Bronchial epithelial cell (primary cell): ENCODE data around the gene MAP3K9. TPM values are rescaled to one million over a fixed set of nuclear protein-coding genes. Genes with fewer than 3 reads are reported as not detected.

Experiments used
- DNase-seq: peaks from one replicate; pipeline ENCODE4 v3.0.0-alpha.2; 2010; ENCODE audit warnings: low read depth
- FAIRE-seq: peaks from 2 replicates; lab custom pipeline; 2011; peaks lifted over from hg19 to GRCh38; lab: Jason Lieb, UNC
- H3K27me3 ChIP-seq: 2 replicates; pipeline ENCODE4 v1.5.1; 2011; ENCODE audit warnings: low read length; ENCODE audit not compliant: control insufficient read depth, insufficient read depth
- H3K36me3 ChIP-seq: 2 replicates; pipeline ENCODE4 v1.5.1; 2011; ENCODE audit warnings: low read length; ENCODE audit not compliant: control insufficient read depth, insufficient read depth
- H3K4me3 ChIP-seq: 2 replicates; pipeline ENCODE4 v1.5.1; 2011; ENCODE audit warnings: mild to moderate bottlenecking, low read depth, low read length, control low read depth
- total RNA-seq: library from RNA; depleted of rRNA; stranded (reverse); fragments of >200 nt; gene quantifications from 2 replicates; pipeline ENCODE4 v1.2.1, GENCODE V29; 2014
- TF ChIP-seq, protein P1 (sequence below): IDR thresholded peaks from 2 replicates; pipeline ENCODE4 v1.5.1; 2011; ENCODE audit warnings: mild to moderate bottlenecking, moderate library complexity, low read length, control low read depth, inconsistent platforms; ENCODE audit not compliant: insufficient read depth, severe bottlenecking

The MAP3K9 gene
- total RNA-seq, 1 donor from 2014 or later, result 11.6 TPM

DNA sequence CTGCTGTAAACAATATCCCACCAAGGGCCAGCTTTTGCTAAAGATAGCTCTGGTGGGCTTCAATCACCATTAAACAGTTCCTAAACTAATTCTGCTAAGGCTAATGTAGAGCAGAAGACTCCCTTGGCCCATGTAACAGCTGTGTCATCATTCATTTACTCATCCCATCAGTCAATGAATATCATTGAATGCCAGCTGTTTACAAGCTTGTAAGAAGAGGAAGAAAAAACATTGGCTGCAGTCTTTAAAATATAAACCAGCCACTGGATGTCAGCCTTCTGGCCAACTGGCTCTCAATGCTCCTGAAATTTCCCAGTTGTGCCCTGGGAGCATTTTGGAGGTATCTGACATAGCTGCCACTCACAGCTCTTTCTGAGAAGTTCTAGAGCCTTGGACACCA, 18.0 kb upstream of the MAP3K9 start:
- TF ChIP-seq, protein P1, sequence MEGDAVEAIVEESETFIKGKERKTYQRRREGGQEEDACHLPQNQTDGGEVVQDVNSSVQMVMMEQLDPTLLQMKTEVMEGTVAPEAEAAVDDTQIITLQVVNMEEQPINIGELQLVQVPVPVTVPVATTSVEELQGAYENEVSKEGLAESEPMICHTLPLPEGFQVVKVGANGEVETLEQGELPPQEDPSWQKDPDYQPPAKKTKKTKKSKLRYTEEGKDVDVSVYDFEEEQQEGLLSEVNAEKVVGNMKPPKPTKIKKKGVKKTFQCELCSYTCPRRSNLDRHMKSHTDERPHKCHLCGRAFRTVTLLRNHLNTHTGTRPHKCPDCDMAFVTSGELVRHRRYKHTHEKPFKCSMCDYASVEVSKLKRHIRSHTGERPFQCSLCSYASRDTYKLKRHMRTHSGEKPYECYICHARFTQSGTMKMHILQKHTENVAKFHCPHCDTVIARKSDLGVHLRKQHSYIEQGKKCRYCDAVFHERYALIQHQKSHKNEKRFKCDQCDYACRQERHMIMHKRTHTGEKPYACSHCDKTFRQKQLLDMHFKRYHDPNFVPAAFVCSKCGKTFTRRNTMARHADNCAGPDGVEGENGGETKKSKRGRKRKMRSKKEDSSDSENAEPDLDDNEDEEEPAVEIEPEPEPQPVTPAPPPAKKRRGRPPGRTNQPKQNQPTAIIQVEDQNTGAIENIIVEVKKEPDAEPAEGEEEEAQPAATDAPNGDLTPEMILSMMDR, result no peak
- H3K36me3 ChIP-seq, result no peaks in the 10 kb centered on the region
- H3K4me3 ChIP-seq, result no peak overlapping the region
- FAIRE-seq (no peak), DNase-seq (peak; percentile 44)
- H3K27me3 ChIP-seq, result no peaks in the 10 kb centered on the region

DNA sequence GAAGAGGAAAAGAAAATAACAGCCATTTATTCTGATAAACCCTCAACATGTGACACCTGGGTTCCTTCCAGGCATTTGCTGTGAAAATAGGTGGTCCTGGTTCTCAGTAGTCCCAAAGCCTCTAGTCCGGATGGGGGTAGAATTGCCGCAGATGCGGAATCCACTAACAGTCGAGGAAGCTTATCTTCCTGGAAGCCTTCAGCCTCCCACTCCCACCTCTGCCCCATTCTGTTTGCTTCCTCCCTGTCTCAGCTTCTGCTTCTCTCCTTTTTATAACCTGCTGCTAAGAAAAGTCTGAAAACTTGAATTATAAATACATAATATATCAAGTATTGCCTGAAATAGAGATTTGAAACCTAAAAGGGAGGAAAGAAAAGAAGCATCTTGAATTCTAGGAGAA, 14.0 kb upstream of the MAP3K9 start:
- Histone ChIP-seq H3K27me3 (no peaks in the 10 kb centered on the region), H3K4me3 (no peak overlapping the region), H3K36me3 (no peaks in the 10 kb centered on the region)
- TF ChIP-seq, protein P1, result no peak
- DNase-seq (no peak), FAIRE-seq (no peak)

DNA sequence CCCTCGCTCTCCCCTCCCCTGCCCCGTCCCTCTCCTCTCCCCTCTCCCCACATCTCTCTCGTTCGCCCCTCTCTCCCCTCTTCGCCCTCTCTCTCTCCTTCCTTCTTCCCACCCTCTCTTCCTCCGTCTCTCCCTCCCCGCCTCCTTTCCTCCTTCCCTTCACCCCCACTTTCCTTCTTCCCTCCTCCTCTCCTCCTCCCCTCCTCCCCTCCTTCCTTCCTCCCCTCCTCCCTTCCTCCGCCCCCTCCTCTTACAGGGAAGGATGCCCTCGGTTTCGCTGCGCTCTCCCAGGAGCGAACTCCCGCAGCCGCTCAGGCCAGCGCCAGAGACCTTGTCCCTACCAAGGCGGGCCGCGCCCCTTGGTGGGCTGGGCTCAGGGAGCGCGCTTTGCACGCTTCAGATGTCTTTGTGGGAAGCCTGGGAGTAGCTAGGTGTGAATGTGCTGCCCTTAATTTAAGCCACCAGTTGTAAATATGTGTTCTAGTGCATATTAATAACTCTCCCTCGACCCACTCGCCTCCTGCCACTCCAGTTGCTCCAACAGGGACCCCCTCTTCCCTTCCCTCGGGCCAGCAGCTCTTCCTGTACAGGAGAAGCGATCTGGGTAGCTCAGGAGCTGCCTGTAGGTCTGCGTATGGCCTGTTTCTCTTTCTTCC, 13.3 kb upstream of the MAP3K9 start:
- H3K27me3 ChIP-seq, result no peaks in the 10 kb centered on the region
- no peak for FAIRE-seq

DNA sequence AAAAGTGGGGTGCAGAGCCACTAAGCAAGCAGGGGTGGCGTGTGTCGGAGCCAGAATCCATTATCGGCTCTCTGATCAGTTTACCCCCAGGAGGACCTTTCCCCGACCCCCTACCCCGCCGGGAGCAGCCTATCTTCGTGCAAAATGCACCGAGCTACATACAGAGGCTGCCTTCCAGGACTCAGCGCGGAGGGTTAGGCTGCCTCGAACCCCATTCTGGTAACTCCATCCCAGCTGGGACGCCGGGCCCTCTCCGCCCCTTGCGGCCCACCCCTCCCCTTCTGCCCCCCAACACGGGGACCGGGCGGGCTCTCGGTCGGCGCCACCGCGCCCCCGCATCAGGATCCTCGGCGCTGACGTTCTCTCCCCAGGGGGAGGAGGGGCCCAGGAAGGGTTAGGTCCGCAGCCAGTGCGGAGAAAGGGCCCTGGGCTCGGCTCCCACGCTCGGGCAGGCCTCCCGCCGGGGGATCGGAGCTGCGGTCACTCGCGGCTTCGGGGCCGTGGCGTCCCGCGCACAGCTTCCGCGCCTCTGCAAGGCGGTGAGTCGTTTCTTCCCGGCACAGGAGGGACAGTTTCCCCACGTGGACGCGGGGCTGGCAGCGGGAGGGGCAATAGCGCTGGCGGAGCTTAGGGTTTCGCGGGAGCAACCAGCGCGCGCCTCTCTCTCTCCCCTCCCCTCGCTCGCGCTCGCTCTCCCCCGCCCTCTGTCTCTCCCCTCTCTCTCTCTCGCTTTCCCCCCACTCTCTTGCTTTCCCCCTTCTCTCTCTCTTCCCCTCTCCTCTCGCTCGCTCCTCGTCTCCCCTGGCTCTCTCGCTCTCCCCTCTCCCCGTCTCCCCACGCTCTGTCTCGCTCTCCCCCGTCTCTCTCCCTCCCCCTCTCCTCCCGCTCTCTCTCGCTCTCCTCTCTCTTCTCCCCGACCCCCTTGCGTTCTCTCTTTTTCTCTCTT, 12.5 kb upstream of the MAP3K9 start:
- no peaks in the 10 kb centered on the region for H3K36me3 ChIP-seq
- FAIRE-seq (no peak), DNase-seq (no peak)
- H3K4me3 ChIP-seq, result peak overlapping the region; percentile 64
- no peaks in the 10 kb centered on the region for H3K27me3 ChIP-seq
- TF ChIP-seq, protein P1, result no peak

More for the DNA sequence above, 13.3 kb upstream of the MAP3K9 start:
- DNase-seq, result no peak
- Histone ChIP-seq H3K4me3 (peak overlapping the region; percentile 64), H3K36me3 (no peaks in the 10 kb centered on the region)
- TF ChIP-seq, protein P1, result no peak

DNA sequence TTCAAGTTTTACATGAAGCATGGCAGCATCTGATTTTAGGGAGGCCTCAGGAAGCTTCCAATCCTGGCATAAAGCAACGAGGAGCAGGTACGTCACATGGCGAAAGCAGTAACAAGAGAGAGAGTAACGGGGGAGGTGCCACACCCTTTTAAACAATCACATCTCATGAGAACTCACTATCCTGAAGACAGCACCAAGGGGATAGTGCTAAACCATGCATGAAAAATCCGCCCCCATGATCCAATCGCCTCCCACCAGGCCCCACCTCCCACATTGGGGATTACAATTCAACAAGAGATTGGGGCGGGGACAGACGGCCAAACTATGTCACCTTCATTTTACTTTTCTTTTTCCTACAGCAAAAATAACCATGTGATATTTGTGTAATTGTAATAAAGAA, 7.2 kb upstream of the MAP3K9 start:
- Histone ChIP-seq H3K27me3 (no peaks in the 10 kb centered on the region), H3K4me3 (no peak overlapping the region), H3K36me3 (peaks cover 2% of the 10 kb centered on the region)
- DNase-seq (no peak), FAIRE-seq (no peak)
- TF ChIP-seq, protein P1, result no peak
